NCI-H2196 (cell line): ENCODE data around the gene GLRX3.
"Not testable (repeated sequence)": the region's sequence is repeated elsewhere in the genome, so short reads cannot be mapped to it uniquely, and the experiment has no call there.

Experiments used
- DNase-seq: peaks from one replicate; lab custom pipeline; 2025; ENCODE audit not compliant: unreplicated experiment; lab: John Stamatoyannopoulos, UW

The GLRX3 gene

DNA sequence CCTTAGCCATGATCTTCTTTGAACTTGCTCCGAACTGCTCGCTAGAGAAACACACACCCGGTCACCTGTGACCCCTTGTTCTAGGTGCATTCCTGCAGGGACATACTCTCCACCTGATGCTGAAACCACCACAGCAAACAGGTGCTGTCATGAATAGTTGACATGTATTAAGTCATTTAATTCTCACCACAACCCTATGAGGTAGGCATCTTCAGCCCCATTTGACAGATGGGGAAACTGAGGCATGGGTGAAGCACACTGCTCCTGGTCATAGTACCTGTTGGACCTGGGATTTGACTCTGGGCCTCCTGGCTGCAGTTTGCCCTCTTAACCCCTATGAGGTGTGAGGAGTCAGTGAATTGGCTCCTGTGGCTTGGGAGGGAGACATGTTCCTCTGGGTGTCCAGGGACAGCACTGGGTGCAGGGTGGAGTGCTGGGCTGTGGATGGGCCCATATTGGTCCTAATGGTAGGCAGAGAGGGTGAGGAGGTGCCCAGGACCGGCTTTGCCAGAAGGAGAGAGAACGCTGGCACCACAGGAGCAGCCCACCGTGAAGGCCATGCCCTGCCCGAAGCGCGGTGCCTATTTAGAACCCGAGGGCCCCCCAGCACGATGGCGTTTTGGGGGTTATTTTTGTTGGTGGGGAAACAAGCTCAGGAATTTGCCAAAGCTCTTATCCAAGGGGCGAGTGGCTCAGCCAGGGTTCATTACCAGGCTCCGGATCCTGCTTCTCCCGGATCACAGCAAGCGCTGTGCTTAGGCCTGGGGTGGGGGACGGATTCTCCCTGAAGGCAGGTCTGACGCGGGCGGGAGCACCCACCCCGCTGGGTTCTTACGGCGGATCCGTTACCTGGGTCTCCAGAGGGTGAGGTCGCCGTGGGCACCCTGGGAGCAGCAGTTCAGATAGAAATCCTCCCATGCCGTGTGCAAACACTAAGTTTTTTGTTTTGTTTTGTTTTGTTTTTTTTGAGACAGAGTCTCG lies 52.3 kb downstream of the GLRX3 start:
- no peak for DNase-seq

DNA sequence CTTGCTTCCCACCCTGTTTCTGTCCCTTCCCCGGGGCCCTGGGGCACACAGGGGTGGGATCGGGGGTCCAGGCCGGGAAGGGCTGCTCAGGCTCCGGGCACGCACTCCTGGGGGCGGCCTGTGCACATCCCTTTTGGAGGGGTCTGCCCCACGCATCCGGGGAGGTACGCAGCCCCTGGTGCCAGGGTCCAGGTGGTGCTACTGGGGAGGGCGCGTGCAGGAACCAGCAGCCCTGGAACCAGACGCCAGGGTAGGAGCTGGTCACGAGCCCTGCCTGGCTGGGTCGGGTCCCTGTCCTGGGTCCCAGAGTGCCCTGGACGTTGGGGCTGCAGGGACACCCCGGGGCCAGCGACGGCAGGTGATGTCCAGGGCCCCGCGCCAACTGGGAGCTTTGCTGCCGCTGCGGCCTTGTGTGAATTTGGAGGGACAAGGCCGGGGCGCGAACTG lies 53.4 kb downstream of the GLRX3 start:
- no peak for DNase-seq

DNA sequence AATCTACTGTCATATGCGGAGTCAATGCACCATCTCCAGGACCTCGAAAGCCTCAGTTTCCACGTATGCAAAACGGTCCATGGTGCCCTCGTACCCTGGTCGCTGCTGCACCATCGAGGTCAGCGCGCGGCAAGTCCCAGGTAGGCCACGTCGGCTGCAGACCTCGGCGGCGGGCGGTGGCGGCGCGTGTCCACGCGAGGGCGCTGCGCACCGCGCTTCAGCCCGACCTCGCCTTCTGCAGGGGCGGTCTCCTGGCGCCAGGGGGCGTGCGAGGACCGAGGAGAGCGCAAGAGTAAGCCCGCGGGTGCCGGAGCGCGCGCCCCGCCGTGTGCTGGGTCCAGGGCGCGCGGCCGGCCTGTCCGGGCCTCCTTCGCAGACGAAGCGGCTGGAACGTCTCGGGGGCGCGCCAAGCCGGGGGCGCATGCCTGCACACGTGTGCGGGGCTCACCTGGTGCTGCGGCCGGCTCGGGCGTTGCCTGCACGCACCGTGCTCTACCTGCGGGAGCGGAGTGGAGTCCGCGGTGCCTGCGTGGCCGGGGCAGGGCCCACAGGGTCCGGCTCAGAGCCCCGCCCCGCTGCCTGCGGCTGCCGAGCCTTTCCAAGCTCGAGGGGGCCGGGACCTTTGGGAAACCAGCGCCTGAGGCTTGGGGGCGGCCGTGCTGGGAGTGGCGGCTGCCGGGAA lies 54.0 kb downstream of the GLRX3 start:
- peak; percentile 52 for DNase-seq

DNA sequence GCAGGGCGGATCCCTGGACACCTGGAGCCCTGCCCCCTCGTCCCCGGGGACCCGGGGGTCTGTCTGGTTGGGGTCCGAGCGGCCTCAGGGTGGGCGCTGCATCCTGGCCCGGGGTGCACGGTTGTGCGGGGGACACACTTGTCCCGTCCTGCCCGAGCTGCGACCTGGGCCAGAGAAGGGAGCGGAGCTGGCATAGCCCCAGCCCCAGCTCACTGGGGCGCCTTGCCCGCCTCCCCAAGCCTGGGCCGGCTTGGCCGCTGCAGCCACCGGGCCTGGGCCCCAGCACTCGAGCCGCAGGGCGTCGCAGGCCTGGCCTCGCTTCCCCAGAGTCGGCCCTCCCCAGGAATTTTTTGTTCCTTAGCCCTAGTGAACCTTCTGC lies 54.5 kb downstream of the GLRX3 start:
- DNase-seq, result no peak

DNA sequence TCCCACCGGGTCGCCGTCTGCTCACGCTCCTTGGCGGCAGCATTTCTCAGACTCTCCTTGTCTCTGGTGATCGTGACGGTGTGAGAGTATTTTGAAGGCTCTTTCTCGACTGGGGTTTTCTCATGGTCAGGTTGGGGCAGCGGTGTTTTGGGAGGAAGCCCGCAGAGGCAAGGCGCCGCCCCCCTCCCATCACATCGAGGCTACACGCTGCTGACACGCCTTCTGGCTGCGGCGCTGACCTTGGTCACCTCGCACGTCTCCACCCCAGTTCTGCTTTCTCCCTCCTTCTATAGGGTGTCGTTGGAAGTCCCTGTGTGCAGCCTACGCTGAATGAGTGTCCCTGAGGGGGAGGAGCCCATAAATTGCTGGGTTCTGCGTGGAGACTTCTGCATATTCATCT lies 55.2 kb downstream of the GLRX3 start:
- DNase-seq, result no peak

DNA sequence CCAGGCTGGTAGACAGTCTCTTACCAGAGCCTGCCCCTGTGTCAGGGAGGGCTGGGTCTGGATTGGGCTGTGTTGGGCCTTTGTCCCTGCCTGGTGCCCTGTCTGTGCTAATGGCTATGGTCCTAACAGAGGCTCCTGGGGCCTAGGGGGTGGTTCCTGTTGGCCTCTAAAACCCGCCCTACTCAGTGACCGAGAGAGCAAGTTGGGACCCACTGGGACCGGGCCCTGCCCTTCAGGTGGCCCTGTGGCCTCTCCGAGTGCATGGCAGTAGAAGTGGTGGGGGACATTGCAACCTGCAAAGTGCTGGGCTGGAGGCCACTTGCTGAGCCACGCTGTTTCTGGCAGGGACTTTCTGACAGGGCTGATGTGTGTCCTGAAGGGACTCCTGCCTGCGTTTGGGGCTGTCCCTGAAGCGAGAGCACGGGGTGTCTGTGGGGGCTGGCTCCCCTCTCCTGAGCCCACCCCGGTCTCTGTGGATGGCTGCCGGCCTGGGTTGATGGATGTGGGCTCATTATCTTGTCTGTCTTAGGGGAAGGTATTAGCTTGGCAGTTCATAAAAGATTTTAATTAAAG lies 56.2 kb downstream of the GLRX3 start:
- no peak for DNase-seq

DNA sequence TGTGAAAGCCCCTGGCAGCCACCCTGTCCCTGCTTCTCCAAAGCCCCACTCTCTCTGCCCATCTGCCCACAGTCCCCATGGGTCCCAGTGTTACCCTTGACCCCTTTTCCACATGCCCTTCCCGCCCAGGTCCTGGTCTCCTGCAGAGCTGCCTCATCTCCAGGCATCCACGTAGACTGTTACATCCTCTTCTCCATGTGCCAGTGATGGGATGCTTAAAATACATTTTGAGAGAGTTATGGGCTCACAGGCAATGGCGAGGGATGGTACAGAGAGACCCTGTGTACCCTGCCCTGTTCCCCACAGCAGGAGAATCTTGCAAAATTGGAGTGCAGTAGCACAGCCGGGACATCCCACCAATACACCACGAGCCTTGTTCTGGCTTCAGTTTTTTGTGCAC lies 56.8 kb downstream of the GLRX3 start:
- DNase-seq, result no peak

DNA sequence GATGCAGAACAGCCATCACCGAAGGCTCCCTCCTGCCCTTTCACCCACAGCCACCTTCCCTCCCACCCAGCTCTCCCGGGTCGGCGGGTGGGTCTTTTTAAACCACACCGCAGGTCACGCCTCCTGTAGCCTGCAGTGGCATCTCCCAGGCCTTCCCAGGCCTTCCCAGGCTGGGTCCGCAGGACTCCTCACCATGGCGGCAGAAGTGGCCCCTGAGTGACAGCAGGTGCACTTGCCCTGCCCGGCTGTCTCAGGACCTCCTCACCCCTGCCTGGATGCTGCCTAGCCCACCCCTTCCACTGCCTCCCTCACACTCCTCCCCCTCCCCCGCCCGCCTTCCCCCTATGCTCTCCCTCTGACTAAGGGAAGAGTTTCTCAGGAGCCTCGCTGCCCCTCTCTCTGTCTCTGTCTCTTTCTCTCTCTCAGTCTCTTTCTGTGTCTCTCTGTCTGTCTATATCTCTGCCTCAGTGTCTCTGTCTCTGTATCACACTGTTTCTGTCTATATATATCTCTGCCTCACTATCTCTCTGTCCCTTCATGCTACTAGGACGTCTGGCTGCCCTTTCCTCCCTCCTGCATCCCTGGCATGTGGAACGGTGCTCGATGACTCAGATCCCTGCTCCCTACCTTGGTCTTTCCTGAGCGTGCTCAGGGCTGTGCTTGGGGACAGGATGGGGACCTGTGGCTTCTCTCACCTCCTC lies 57.5 kb downstream of the GLRX3 start:
- no peak for DNase-seq

DNA sequence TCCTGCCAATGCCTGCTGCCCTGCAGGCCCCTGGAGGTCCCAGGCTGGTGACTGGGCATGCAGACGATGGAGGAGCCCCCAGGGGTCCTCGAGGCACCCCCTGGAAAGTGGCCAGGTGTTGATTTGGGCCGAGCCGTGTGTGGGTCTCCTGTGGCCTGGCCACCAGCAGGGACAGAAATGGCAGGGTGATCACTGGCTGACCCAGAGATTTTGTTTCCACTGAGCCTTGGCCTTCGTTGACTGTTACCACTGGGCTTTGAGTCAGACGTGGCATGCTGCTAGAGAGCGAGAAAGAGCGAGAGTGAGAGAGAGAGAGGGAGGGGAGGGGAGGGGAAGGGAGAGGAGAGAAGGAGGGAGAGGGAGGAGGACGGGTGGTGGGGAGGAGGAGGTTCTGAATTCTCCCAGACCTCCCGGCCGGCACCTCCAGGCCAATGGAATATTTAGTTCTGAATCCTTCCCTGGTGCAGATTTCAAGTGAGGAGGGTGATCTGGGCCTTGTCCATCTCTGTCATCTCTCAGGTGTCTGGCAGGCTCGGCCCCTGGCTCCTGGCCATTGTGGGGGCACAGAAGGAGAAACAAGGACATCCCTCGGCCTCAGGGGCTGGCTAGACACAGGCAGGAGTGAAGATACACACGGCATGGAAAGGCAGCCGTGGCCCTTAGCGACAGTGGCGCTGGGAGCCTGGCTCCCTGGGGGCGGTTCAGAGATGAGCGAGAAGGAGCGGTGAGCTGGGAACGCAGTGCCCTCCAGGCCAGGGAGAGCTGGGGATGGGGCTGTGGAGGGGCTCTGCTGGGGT lies 58.2 kb downstream of the GLRX3 start:
- DNase-seq, result no peak

DNA sequence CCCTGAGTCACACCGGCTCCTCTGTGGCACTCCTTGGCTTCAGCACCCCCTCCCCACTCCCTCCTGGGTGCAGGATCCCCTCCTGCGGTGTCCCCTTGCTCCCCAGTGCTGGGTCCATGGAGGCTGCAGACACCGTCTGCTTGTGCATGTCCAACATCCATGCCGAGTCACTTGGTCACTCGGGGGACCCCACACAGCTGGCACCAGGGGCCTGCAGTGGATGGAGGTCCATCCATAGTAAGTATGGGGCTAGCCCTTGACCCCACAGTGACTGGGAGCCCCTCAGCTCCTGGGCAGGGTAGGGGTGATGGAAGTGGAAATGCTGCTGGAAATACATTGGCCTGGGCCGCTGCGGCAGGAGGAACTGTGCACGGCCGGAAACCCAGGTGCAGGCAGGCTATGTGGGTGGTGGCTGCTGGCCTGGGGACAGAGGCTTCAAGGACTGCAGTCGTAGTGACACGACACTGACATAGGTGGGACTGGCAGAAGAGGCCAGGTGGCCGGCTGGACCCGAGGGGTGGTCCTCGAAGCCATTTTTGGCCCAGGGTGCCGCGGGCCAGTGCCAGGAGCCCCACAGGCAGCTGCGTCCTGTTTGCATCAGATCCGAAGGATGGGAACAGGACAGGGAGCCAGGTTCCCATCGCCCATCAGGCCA lies 58.9 kb downstream of the GLRX3 start:
- DNase-seq, result no peak

DNA sequence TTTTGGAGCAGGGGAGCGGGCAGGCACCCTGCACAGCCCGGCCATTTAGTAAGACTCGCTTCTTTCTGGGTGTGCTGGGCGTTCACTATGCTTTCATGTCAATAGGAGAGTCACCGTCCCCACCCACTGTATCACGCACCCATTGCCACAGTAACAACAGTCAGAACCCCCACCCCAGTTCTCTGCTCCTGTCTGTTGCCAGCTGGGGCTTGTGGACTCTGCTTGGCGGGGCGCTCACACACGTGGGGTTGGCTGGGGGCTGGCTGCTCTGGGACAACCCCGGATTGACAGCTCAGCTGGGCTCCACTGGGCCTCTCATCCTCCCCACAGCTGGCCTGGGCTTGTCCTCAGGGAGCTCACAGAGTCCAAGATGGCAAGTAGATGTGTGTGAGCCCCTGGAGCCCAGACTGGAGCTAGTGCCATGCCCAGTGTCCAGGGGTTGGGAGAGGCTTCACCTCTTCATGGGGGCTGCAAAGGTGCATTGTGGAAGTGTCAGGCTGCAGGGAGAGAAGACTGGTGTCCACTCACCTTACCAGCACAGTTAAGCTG lies 59.6 kb downstream of the GLRX3 start:
- DNase-seq, result no peak

DNA sequence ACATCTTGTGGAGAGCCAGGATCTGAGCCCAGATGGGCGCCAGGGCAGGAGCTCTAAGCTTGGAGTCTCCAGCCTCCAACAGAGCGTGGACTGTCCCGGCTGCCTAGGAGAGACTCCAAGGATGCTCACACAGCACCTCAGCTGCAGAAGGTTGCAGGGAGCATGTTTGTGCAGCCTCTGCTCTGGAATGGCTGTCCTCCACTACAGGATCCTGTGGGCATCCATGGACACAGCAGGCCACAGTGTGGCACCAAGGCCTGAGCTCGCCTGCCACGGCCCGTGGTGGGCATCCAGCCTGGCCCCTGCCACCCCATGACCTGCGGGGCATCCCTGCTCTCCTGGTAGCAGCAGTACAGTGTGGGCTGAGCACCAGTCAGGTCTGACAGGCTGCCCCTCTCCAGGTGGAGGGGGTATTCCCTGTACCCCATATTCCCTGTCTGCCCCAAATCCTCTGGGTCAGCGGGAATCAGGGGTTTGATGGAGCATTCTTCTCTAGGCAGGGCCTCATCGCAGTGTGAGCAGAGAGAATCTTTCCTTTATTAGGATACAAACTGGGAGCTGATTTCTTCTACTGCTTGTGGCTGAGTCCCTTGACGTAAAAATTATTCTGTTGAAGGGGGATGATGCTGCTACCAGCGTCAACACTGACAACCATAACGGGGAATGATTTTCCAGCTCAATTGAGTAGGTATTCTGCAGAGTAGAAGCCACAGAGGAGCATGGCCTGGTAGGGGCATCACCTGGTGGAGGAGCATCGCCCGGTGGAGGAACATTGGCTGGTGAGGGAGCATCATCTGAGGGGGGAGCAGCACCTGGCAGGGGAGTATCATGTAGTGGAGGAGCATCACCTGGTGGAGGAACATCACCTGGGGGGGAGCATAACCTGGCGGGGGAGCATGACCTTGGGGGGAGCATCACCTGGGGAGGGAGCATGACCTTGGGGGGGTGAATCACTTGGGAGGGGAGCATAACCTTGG lies 60.6 kb downstream of the GLRX3 start:
- DNase-seq, result no peak

DNA sequence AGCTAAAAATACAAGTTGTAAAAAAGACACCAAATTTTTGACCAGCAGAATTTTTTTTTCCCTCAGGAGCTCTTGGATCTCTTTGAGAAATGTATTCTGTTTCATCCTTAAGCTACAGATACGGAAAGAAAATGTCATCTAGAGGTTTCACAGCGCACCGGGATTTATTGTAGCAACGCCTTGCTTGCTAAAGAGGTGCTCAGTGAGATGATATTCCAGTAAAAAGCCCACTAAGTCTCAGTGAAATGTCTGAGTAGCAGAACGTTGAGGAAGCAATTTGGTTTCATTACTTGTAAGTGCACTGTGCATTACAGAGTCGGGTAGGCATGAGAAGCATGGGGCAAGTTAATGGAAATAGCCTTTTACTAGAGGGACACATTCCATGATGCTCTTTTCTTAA lies 62.5 kb downstream of the GLRX3 start:
- no peak for DNase-seq

DNA sequence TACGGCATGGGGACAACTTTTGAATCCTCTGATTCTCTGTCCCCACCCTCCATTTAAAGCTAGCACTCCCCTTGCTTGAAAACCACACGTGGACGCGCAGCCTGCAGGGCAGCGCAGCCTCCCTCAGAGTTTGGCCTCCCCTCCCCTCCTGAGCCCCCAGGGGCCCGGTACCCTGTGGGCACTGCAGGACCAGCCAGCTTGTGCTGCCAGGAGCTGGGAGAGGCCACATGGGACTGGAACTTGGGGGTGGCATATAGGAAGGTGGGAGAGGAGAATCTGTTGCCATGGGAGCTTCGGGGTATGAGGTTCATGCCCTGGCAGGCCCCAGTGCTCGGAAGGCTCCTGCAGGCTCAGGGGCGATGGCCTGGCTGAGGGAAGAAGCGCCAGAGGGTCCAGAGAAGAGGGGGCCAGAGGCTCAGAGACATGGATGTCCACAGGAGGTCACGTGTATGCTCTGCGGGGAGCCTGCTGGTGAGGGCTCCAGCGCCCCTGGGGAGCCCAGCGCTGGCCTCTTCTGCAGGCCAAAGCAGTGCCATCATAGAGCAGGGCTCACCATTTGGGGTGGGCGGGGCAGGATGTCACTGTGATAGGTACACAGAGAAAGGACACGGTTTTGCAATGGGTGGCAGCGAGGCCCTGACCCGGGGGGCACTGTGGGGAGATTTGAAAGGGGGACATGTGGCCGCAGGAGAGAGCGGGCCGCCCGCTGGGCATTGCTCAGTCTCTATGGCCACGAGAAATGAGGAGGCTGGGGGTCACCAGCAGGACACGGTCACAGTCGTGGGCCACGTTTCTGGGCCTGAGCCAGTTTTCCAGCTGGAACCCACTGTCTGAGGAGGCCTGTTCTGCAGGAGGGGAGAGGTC lies 64.2 kb downstream of the GLRX3 start:
- DNase-seq, result no peak

DNA sequence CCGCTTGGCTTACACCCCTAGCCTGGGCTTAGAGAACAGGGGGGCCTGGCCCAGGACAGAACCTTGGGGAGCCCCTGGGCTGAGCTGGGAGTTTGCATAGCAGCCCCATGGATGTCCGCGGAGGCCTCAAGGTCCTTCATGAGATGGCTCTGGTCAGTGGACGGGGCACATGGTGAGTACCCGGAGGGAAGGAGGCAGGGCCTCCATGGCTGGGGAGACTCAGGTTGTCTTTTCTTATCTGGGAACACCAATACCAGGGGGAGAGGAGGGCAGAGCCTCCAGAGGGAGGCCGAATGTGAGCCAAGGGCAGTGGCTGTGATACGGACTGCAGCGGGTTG lies 64.8 kb downstream of the GLRX3 start:
- no peak for DNase-seq

DNA sequence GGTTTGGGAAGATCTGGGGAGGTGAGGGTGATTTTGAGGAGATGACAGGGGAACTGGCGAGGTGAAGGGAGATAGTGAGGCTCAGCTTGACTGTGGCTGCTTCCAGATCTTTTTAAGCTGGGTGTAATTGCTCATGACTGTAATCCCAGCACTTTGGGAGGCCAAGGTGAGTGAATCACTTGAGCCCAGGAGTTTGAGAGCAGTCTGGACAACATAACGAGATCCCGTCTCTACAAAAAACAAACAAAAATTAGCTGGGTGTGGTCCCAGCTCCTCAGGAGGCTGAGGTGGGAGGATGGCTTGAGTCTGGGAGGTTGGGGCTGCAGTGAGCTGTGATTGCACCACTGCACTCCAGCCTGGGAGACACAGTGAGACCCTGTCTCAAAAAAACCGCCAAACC lies 66.0 kb downstream of the GLRX3 start:
- not testable (repeated sequence) for DNase-seq

DNA sequence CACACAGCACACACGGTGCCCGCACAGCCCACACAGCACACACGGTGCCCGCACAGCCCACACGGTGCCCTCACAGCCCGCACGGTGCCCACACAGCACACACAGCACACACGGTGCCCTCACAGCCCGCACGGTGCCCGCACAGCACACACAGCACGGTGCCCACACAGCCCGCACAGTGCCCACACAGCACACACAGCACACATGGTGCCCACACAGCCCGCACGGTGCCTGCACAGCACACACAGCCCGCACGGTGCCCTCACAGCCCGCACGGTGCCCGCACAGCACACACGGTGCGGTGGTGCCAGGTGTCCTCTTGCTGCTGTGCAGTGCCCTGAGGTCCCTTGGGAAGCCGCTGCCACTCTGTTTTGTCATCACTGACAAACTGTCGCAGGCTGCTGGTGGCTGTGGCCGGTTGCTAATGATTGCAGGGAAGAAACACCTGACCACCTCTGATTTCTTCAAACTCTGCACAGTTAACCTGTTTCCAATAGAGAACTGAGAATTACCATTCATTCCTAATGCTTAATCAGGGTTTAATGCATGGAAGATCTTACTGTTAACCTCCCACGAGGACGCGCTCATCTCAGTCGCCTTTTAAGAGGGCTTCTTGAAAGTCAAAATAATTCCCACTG lies 66.9 kb downstream of the GLRX3 start:
- no peak for DNase-seq
